Lung (tissue), 12 donors: ENCODE data around the gene SHROOM1. TPM values are rescaled to one million over a fixed set of nuclear protein-coding genes. Genes with fewer than 3 reads are reported as not detected.
"Not testable (repeated sequence)": the region's sequence is repeated elsewhere in the genome, so short reads cannot be mapped to it uniquely, and the experiment has no call there.

ENCODE experiments used
- ATAC-seq: fragments of 200-7000 bp; cut with Tn5 transposase; one replicate; pipeline ENCODE4 v1.9.1; 2020; ENCODE audit warnings: moderate number of reproducible peaks; ENCODE audit not compliant: insufficient read depth, low FRiP score
- DNase-seq, 3 donors: peaks; one replicate each; pipeline ENCODE4 v3.0.0-alpha.2; 2013 to 2017
- H3K27ac ChIP-seq, 2 donors: one replicate each; pipeline ENCODE4 v1.5.1; 2013; ENCODE audit warnings: mild to moderate bottlenecking in 2 of 2, moderate library complexity in 2 of 2, control low read depth in 1 of 2, inconsistent platforms in 1 of 2, low read depth in 1 of 2, low read length in 1 of 2
- H3K27me3 ChIP-seq, 3 donors: one replicate each; pipeline ENCODE4 v1.5.1; 2013; ENCODE audit warnings: low read length in 2 of 3; ENCODE audit not compliant: control insufficient read depth in 3 of 3, insufficient read depth in 3 of 3
- H3K36me3 ChIP-seq, 4 donors: one replicate each; pipeline ENCODE4 v1.5.1; 2013; ENCODE audit warnings: low read length in 4 of 4, mild to moderate bottlenecking in 1 of 4, moderate library complexity in 1 of 4; ENCODE audit not compliant: control insufficient read depth in 4 of 4, insufficient read depth in 4 of 4
- H3K4me1 ChIP-seq, 5 donors: one replicate each; pipeline ENCODE4 v1.5.1; 2013; ENCODE audit warnings: low read length in 5 of 5, mild to moderate bottlenecking in 2 of 5, moderate library complexity in 1 of 5; ENCODE audit not compliant: control insufficient read depth in 5 of 5, insufficient read depth in 5 of 5
- H3K4me3 ChIP-seq: one replicate; pipeline ENCODE4 v1.5.1; 2013; ENCODE audit warnings: mild to moderate bottlenecking, control low read depth, moderate library complexity
- H3K9ac ChIP-seq, 2 donors: one replicate each; pipeline ENCODE4 v1.5.1; 2013; ENCODE audit warnings: low read length in 2 of 2, control low read depth in 1 of 2; ENCODE audit not compliant: insufficient read depth in 1 of 2
- H3K9me3 ChIP-seq, 4 donors: one replicate each; pipeline ENCODE4 v1.5.1; 2013; ENCODE audit warnings: low read length in 3 of 4, mild to moderate bottlenecking in 1 of 4, moderate library complexity in 1 of 4; ENCODE audit not compliant: control insufficient read depth in 4 of 4, insufficient read depth in 3 of 4
- WGBS, 2 donors: extraction: QIAGEN DNeasy Blood & Tissue Kit; methylation state at CpG; one replicate each; pipeline ENCODE4 v1.1.7; 2013; 5-methylcytosine and 5-hydroxymethylcytosine counted together
- polyA plus RNA-seq, 2 donors: library from polyadenylated mRNA; stranded (reverse); fragments of 200-250 nt; gene quantifications; one replicate each; pipeline ENCODE4 v1.2.1, GENCODE V29; 2013
- total RNA-seq, 2 donors: library from RNA; depleted of rRNA in 1 of 2; stranded (reverse); fragments of >200 nt in 1 of 2; gene quantifications; one replicate each; pipeline ENCODE4 v1.2.1, GENCODE V29; 2014 to 2021
- TF ChIP-seq, protein P1 (sequence below): IDR thresholded peaks from 2 replicates; pipeline ENCODE4 v1.5.1; 2012; ENCODE audit warnings: mild to moderate bottlenecking; ENCODE audit errors: control extremely low read depth, extremely low read depth
- donor health status: control.
- donor health status: control.
- donor health status: Bipolar disorder and iron deficiency.
- donor health status: healthy.
- donor health status: DM: yes; HTN: yes; CAD: no.

The SHROOM1 gene
- total and polyA plus RNA-seq, 4 donors, result 7.0 to 21.9 (median 11.4) TPM

DNA sequence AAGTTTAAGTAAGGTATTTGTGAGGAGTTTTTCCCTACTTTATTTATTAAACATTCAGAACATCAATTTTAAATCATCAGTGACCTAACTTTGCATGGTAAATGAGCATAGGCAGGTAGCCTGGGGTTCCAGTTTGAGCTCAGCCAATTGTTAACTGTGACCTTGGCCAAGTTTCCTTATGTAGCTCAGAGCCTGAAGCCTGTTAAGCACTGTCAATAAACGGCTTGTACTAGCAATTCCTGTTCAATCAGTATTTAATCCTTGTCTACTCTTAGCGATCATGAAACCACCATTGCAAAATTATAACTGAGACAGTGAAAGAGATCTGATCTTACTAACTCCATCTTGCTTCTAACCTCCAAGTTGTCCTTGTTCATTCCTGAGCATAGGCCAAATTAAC, 22.0 kb downstream of the SHROOM1 start:
- Histone ChIP-seq H3K27ac (no peak overlapping the region), H3K4me3 (no peak overlapping the region), H3K4me1 (peaks cover 0 to 3% (median 0%) of the 10 kb centered on the region in 5 donors), H3K27me3 (peaks cover 0 to 27% (median 24%) of the 10 kb centered on the region in 3 donors), H3K36me3 (no peaks in the 10 kb centered on the region), H3K9me3 (no peaks in the 10 kb centered on the region), H3K9ac (no peak overlapping the region)
- no peak for ATAC-seq
- DNase-seq, result no peak
- TF ChIP-seq, protein P1, sequence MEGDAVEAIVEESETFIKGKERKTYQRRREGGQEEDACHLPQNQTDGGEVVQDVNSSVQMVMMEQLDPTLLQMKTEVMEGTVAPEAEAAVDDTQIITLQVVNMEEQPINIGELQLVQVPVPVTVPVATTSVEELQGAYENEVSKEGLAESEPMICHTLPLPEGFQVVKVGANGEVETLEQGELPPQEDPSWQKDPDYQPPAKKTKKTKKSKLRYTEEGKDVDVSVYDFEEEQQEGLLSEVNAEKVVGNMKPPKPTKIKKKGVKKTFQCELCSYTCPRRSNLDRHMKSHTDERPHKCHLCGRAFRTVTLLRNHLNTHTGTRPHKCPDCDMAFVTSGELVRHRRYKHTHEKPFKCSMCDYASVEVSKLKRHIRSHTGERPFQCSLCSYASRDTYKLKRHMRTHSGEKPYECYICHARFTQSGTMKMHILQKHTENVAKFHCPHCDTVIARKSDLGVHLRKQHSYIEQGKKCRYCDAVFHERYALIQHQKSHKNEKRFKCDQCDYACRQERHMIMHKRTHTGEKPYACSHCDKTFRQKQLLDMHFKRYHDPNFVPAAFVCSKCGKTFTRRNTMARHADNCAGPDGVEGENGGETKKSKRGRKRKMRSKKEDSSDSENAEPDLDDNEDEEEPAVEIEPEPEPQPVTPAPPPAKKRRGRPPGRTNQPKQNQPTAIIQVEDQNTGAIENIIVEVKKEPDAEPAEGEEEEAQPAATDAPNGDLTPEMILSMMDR, result no peak
- 55 to 78% methylated on average over 2 of the region's 2 CpGs for WGBS, 2 donors

DNA sequence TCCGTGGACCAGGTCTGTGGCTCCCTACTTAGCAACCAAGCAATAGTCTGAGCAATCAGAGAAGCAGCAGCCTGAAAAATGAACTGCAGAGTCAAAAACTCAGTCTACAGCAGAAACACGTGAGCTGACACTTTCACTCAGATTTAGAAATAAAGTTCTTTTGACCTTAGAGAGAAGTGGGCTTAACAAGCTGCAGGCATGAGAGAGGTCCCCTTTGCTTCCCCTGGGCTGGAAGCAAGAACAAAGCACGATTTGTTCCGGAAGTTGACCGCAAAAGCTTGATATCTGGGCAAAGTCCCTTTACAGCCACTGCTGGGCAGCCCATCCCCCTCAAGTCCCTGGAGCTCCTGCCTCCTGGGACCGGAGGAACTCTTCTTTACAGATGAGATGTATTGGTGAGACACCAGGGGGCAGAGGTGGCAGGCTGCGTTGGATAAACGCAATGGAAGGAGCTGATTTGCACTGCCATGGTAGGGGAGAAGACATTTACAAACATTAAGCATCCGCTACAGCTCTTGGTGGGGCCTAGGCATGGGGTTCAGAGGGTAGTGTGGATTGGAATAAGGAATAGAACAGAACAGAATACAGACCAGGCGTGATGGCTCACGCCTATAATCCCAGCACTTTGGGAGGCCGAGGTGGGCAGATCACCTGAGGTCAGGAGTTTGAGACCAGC, 23.1 kb downstream of the SHROOM1 start:
- Histone ChIP-seq H3K27me3 (peaks cover 0 to 24% (median 22%) of the 10 kb centered on the region in 3 donors), H3K4me1 (no peaks in the 10 kb centered on the region), H3K36me3 (no peaks in the 10 kb centered on the region), H3K4me3 (no peak overlapping the region), H3K9ac (no peak overlapping the region), H3K9me3 (no peaks in the 10 kb centered on the region), H3K27ac (no peak overlapping the region)
- 60% methylated on average over 12 of the region's 12 CpGs for WGBS, 2 donors
- ATAC-seq, result no peak
- TF ChIP-seq, protein P1, result no peak
- DNase-seq, result peak in 2 of 3 donors; percentile 49 to 52

DNA sequence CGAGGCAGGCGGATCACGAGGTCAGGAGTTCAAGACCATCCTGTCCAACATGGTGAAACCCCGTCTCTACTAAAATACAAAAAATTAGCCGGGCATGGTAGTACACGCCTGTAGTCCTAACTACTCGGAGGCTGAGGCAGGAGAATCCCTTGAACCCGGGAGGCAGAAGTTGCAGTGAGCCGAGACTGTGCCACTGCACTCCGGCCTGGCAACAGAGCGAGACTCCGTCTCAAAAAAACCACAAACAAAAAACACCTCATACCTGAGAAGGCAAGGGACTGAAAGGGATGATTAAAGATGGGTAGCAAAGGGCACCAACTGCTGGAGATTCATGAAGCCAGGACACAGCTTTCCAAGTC, 23.7 kb downstream of the SHROOM1 start:
- H3K4me3 ChIP-seq, H3K36me3 ChIP-seq, DNase-seq, H3K9me3 ChIP-seq, H3K27ac ChIP-seq, ATAC-seq, H3K9ac ChIP-seq, H3K4me1 ChIP-seq: not testable (repeated sequence)
- H3K27me3 ChIP-seq, result peaks cover 0 to 23% (median 16%) of the 10 kb centered on the region in 3 donors
- WGBS, 2 donors, result 94 to 97% methylated on average over 12 of the region's 12 CpGs

DNA sequence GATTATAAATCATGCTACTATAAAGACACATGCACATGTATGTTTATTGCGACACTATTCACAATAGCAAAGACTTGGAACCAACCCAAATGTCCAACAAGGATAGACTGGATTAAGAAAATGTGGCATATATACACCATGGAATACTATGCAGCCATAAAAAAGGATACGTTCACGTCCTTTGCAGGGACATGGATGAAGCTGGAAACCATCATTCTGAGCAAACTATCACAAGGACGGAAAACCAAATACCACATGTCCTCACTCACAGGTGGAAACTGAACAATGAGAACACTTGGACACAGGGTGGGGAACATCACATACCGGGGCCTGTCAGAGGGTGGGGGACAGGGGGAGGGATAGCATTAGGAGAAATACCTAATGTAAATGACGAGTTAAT, 24.6 kb downstream of the SHROOM1 start:
- not testable (repeated sequence) for H3K27ac ChIP-seq, ATAC-seq, DNase-seq, H3K4me1 ChIP-seq, H3K36me3 ChIP-seq, H3K9ac ChIP-seq, H3K4me3 ChIP-seq, H3K9me3 ChIP-seq
- peaks cover 0 to 15% (median 9%) of the 10 kb centered on the region in 3 donors for H3K27me3 ChIP-seq
- 94 to 97% methylated on average over 6 of the region's 6 CpGs for WGBS, 2 donors

DNA sequence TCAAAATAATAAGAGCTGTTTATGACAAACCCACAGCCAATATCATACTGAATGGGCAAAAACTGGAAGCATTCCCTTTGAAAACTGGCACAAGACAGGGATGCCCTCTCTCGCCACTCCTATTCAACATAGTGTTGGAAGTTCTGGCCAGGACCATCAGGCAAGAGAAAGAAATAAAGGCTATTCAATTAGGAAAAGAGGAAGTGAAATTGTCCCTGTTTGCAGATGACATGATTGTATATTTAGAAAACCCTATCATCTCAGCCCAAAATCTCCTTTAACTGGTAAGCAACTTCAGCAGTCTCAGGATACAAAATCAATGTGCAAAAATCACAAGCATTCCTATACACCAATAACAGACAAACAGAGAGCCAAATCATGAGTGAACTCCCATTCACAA, 26.2 kb downstream of the SHROOM1 start:
- DNase-seq, H3K4me3 ChIP-seq, H3K4me1 ChIP-seq, H3K27ac ChIP-seq, H3K36me3 ChIP-seq, H3K9me3 ChIP-seq, ATAC-seq, H3K9ac ChIP-seq: not testable (repeated sequence)
- WGBS, 2 donors, result 89 to 100% methylated on average over 1 of the region's 1 CpG
- peaks cover 0 to 10% (median 4%) of the 10 kb centered on the region in 3 donors for H3K27me3 ChIP-seq

DNA sequence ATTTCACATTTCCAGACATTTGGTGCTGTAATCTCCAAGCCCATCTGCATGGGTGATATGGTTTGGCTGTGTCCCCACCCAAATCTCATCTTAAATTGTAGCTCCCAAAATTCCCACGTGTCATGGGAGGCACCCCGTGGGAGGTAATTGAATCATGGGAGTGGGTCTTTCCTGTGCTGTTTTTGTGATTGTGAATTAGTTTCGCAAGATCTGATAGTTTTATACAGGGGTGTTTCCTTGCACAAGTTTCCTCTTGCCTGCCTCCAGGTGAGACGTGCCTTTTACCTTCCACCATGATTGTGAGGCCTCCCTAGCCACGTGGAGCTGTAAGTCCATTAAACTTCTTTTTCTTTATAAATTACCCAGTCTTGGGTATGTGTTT, 27.8 kb downstream of the SHROOM1 start:
- not testable (repeated sequence) for H3K9ac ChIP-seq, ATAC-seq, DNase-seq, H3K4me1 ChIP-seq, H3K36me3 ChIP-seq, H3K9me3 ChIP-seq, H3K27ac ChIP-seq, H3K4me3 ChIP-seq
- H3K27me3 ChIP-seq, result peaks cover 0 to 10% (median 0%) of the 10 kb centered on the region in 3 donors
- 75 to 84% methylated on average over 5 of the region's 5 CpGs for WGBS, 2 donors
